Activated T-cell treated with anti-CD3 and anti-CD28 coated beads, Interleukin-2, amount 50 U/mL, for 72 hours (primary cell): ENCODE data around the gene SLC26A4. TPM values are rescaled to one million over a fixed set of nuclear protein-coding genes. Genes with fewer than 3 reads are reported as not detected.
A peak's percentile ranks its signal among the peaks of the same experiment; 100 is the strongest.

Source experiments
- ATAC-seq, 2 donors: fragments of 150-1000 bp; cut with Tn5 transposase; replicated peaks in 1 of 2; 2 replicates each; pipeline ENCODE4 v1.10.0; 2021; ENCODE audit warnings: moderate library complexity in 2 of 2, mild to moderate bottlenecking in 1 of 2
- DNase-seq, 2 donors: peaks; one replicate each; pipeline ENCODE4 v3.0.0; 2021 to 2022; ENCODE audit warnings: mixed read lengths in 1 of 2
- H3K27ac Mint-ChIP-seq: one replicate; pipeline ENCODE4 v1.8.0; 2022; ENCODE audit warnings: mild to moderate bottlenecking, moderate library complexity, mixed read lengths
- H3K27me3 Mint-ChIP-seq: one replicate; pipeline ENCODE4 v1.8.0; 2022; ENCODE audit warnings: low read depth, mixed read lengths
- H3K36me3 Mint-ChIP-seq, 2 donors: one replicate each; pipeline ENCODE4 v1.8.0; 2022; ENCODE audit warnings: mixed read lengths in 2 of 2, mild to moderate bottlenecking in 1 of 2; ENCODE audit not compliant: insufficient read depth in 2 of 2
- H3K4me1 Mint-ChIP-seq: one replicate; pipeline ENCODE4 v1.8.0; 2022; ENCODE audit warnings: low read depth, mixed read lengths
- H3K4me3 Mint-ChIP-seq, 2 donors: one replicate each; pipeline ENCODE4 v1.8.0; 2022; ENCODE audit warnings: mild to moderate bottlenecking in 2 of 2, mixed read lengths in 2 of 2, moderate library complexity in 2 of 2
- H3K9me3 Mint-ChIP-seq, 2 donors: one replicate each; pipeline ENCODE4 v1.8.0; 2022; ENCODE audit warnings: mixed read lengths in 2 of 2
- total RNA-seq, 2 donors: library from RNA; stranded (reverse); gene quantifications; one replicate each; pipeline ENCODE4 v1.2.3, GENCODE V29; 2022

The SLC26A4 gene
- total RNA-seq, 2 donors from 2014 or later, result 7.9 to 18.3 TPM

GRCh38 chr7:107690611-107691010 lies 30.0 kb downstream of the SLC26A4 start:
- DNase-seq (no peak), ATAC-seq (no peak)
- no peaks in the 10 kb centered on the region for H3K9me3 Mint-ChIP-seq
- peaks cover 7% of the 10 kb centered on the region for H3K4me1 Mint-ChIP-seq
- no peak overlapping the region for H3K27ac Mint-ChIP-seq
- no peaks in the 10 kb centered on the region for H3K36me3 Mint-ChIP-seq
- peaks cover 39% of the 10 kb centered on the region for H3K27me3 Mint-ChIP-seq
- H3K4me3 Mint-ChIP-seq, result no peak overlapping the region

GRCh38 chr7:107691716-107692115 lies 31.1 kb downstream of the SLC26A4 start:
- Mint-ChIP-seq H3K27me3 (peaks cover 39% of the 10 kb centered on the region), H3K27ac (no peak overlapping the region), H3K36me3 (no peaks in the 10 kb centered on the region)

GRCh38 chr7:107692501-107692900 lies 31.9 kb downstream of the SLC26A4 start:
- Mint-ChIP-seq H3K27ac (no peak overlapping the region), H3K27me3 (peaks cover 39% of the 10 kb centered on the region), H3K4me1 (peaks cover 9% of the 10 kb centered on the region), H3K36me3 (no peaks in the 10 kb centered on the region), H3K9me3 (no peaks in the 10 kb centered on the region), H3K4me3 (no peak overlapping the region)
- no peak for ATAC-seq
- DNase-seq, result no peak

More at GRCh38 chr7:107691716-107692115, 31.1 kb downstream of the SLC26A4 start:
- Mint-ChIP-seq H3K4me1 (peaks cover 7% of the 10 kb centered on the region), H3K4me3 (no peak overlapping the region), H3K9me3 (no peaks in the 10 kb centered on the region)
- DNase-seq (no peak), ATAC-seq (no peak)

DNA sequence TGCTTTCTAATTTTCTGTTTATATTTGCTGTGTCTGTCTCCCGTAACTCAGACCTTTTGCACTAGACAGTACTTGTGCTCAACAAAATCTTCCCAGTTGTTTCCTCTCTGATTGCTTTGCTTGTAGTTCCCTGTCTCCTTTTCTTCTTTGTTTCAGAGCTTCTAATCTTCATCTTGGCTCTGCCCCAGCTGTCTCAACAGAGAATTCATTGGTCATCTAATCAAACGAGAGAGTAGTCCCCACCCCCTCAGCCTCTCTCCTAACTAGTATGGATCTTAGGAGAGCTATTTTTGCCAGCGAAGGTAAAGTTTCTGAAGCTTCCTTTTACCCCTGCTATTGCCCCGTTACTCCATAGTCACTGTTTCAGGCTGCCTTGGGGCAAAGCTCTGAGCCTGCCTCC lies 32.8 kb downstream of the SLC26A4 start:
- no peak for ATAC-seq
- Mint-ChIP-seq H3K4me3 (no peak overlapping the region), H3K27ac (no peak overlapping the region), H3K9me3 (no peaks in the 10 kb centered on the region), H3K27me3 (peaks cover 39% of the 10 kb centered on the region), H3K36me3 (no peaks in the 10 kb centered on the region), H3K4me1 (peaks cover 9% of the 10 kb centered on the region)
- no peak for DNase-seq

GRCh38 chr7:107694386-107694785 lies 33.8 kb downstream of the SLC26A4 start:
- DNase-seq, result no peak

DNA sequence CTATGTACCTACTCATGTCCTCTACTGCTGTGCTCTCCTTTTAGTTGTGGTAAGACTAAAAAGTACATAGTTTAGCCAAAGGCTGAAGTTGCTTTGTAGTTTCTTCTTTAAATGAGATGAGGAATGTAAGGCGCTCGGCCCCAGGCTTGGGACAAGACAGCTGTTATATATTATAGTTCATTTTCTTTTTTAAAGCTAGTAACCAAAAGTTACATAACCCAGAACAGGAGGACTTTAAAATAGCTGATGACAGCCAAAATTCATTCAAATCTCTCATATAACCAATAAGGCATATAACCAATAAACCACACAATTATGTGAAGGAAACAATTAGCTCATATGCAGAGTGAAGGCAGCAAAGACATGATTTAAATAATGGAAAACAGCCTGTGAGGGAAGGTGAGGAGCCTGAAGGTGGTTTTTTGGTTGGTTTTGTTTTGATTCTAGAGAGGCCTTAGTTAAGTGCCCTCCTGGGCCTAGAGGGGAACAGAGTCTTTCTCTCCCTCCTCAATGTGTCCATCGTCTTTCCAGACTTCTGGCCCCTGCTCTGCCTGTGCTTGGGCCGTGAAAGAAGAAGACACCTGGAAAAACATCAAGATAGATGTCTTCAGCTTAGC lies 35.8 kb downstream of the SLC26A4 start:
- Mint-ChIP-seq H3K27me3 (peaks cover 18% of the 10 kb centered on the region), H3K9me3 (no peaks in the 10 kb centered on the region), H3K27ac (peak overlapping the region; percentile 10), H3K4me1 (peaks cover 9% of the 10 kb centered on the region), H3K4me3 (no peak overlapping the region), H3K36me3 (no peaks in the 10 kb centered on the region)
- DNase-seq (no peak), ATAC-seq (peak in 1 of 2 donors; percentile 49)

More at GRCh38 chr7:107694386-107694785, 33.8 kb downstream of the SLC26A4 start:
- Mint-ChIP-seq H3K36me3 (no peaks in the 10 kb centered on the region), H3K27me3 (peaks cover 32% of the 10 kb centered on the region), H3K27ac (no peak overlapping the region), H3K4me1 (peaks cover 9% of the 10 kb centered on the region), H3K9me3 (no peaks in the 10 kb centered on the region), H3K4me3 (no peak overlapping the region)
- ATAC-seq, result no peak

DNA sequence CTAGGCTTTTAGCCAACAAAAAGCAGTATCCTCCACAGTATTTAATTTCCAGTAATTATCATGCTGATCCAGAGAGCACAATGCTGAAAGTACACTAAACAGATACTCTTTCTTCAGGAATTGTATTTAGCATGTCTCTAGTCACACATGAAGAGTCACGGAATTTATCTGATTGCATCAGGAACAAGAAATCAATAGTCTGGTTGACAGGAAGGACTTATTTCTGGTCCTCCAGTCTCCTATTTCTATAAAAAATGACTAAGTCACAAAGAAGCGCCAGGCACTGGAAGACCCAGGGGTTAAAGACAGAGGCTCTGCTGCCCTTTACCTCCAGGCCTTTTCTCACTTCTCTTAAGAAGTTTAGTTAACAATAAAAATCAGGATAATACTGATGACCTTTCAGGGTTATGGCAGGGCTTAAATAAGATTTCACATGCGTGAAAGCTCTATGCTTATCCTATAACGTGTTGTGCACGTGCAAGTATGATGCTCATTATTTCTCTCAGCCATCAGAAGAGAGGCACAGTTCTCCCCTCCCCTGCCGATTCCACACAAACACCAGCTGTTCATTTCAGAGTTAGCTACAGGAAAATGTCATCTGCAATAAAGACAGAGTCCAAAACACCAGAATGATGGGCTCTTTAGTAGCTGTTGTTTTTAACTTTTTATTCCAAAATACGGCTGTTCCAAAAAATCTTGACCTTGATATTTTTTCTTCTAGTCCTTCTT lies 36.9 kb downstream of the SLC26A4 start:
- peaks cover 12% of the 10 kb centered on the region for H3K27me3 Mint-ChIP-seq
- H3K9me3 Mint-ChIP-seq, result no peaks in the 10 kb centered on the region
- no peak overlapping the region for H3K27ac Mint-ChIP-seq
- H3K36me3 Mint-ChIP-seq, result no peaks in the 10 kb centered on the region
- H3K4me3 Mint-ChIP-seq, result no peak overlapping the region
- no peak for DNase-seq
- ATAC-seq, result no peak
- peaks cover 9% of the 10 kb centered on the region for H3K4me1 Mint-ChIP-seq

GRCh38 chr7:107700570-107700969 lies 39.9 kb downstream of the SLC26A4 start:
- ATAC-seq, result no peak
- H3K4me3 Mint-ChIP-seq, result no peak overlapping the region
- peaks cover 14% of the 10 kb centered on the region for H3K4me1 Mint-ChIP-seq
- DNase-seq, result no peak
- H3K36me3 Mint-ChIP-seq, result no peaks in the 10 kb centered on the region
- H3K27me3 Mint-ChIP-seq, result no peaks in the 10 kb centered on the region
- no peaks in the 10 kb centered on the region for H3K9me3 Mint-ChIP-seq
- H3K27ac Mint-ChIP-seq, result no peak overlapping the region

- Mint-ChIP-seq H3K27me3 (no peaks in the 10 kb centered on the region), H3K4me3 (no peak overlapping the region), H3K9me3 (no peaks in the 10 kb centered on the region), H3K27ac (no peak overlapping the region), H3K36me3 (no peaks in the 10 kb centered on the region), H3K4me1 (peaks cover 12% of the 10 kb centered on the region)
- DNase-seq, result no peak
- ATAC-seq, result no peak
Measured at GRCh38 chr7:107701191-107701590, 40.6 kb downstream of the SLC26A4 start.

DNA sequence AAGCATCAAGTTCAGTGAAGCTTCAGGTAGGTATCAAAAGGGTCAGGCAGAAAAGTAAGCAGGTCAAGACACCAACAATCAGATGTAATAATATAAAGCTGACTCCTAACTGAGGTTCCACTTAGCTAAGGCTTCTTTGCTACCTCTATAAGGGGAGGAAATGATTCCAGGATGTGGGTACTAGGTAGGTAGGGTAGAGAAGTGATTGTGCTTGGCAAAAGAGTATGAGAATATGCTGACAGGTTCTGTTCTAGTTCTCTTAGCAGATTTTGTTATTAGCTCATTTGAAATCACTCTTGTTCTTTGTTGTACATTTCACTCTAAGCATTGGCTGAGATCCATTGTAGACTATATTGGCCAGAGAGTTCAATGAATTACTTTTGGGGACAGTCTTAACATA lies 42.6 kb downstream of the SLC26A4 start:
- Mint-ChIP-seq H3K4me3 (no peak overlapping the region), H3K9me3 (no peaks in the 10 kb centered on the region), H3K27ac (no peak overlapping the region), H3K27me3 (peaks cover 4% of the 10 kb centered on the region), H3K4me1 (peaks cover 5% of the 10 kb centered on the region), H3K36me3 (no peaks in the 10 kb centered on the region)
- no peak for ATAC-seq
- no peak for DNase-seq

GRCh38 chr7:107703872-107704271 lies 43.2 kb downstream of the SLC26A4 start:
- ATAC-seq, result no peak
- peaks cover 4% of the 10 kb centered on the region for H3K27me3 Mint-ChIP-seq
- DNase-seq, result no peak
- peaks cover 5% of the 10 kb centered on the region for H3K4me1 Mint-ChIP-seq
- H3K4me3 Mint-ChIP-seq, result no peak overlapping the region
- H3K9me3 Mint-ChIP-seq, result no peaks in the 10 kb centered on the region
- no peaks in the 10 kb centered on the region for H3K36me3 Mint-ChIP-seq
- no peak overlapping the region for H3K27ac Mint-ChIP-seq

GRCh38 chr7:107708956-107709355 lies 48.3 kb downstream of the SLC26A4 start:
- Mint-ChIP-seq H3K27ac (no peak overlapping the region), H3K4me1 (no peaks in the 10 kb centered on the region), H3K4me3 (no peak overlapping the region), H3K36me3 (peaks cover 0 to 2% of the 10 kb centered on the region in 2 donors), H3K27me3 (peaks cover 4% of the 10 kb centered on the region), H3K9me3 (no peaks in the 10 kb centered on the region)
- ATAC-seq, result no peak
- DNase-seq, result no peak

DNA sequence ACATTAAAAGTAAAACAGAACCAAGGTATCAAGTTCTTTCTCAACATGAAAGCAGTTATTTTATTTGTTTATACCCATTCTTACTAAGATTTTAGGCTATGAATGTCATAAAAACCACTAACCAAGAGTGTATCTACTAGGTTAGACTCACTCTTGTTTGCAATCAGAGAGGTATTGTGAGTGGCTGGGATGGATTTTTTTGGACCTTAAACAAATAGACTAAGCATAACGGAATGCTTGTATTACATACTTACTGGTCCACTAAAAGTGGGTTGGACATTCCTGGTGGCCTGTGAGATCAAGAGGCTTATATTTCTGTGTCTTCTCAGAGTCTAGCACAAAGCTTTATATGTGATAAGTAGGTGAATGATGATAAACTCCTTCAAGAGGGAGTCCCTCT lies 50.7 kb downstream of the SLC26A4 start:
- Mint-ChIP-seq H3K27me3 (peaks cover 4% of the 10 kb centered on the region), H3K4me3 (no peak overlapping the region), H3K9me3 (no peaks in the 10 kb centered on the region), H3K4me1 (no peaks in the 10 kb centered on the region), H3K27ac (no peak overlapping the region), H3K36me3 (peaks cover 0 to 2% of the 10 kb centered on the region in 2 donors)
- DNase-seq (no peak), ATAC-seq (no peak)

GRCh38 chr7:107712025-107712424 lies 51.4 kb downstream of the SLC26A4 start:
- DNase-seq (no peak), ATAC-seq (no peak)
- no peaks in the 10 kb centered on the region for H3K9me3 Mint-ChIP-seq
- peaks cover 4% of the 10 kb centered on the region for H3K27me3 Mint-ChIP-seq
- no peak overlapping the region for H3K4me3 Mint-ChIP-seq
- peak overlapping the region; percentile 71 for H3K27ac Mint-ChIP-seq
- H3K36me3 Mint-ChIP-seq, result peaks cover 0 to 2% of the 10 kb centered on the region in 2 donors
- no peaks in the 10 kb centered on the region for H3K4me1 Mint-ChIP-seq
